Right lobe of liver (tissue), 4 donors: ENCODE results near the gene ACO1.

Experiments
- POLR2A ChIP-seq: fragments of 450-650 bp; IDR thresholded peaks from one replicate; pipeline ENCODE4 v1.6.1; 2017; ENCODE audit warnings: antibody characterized with exemption, mild to moderate bottlenecking
- TF ChIP-seq, protein P1 (sequence below), 4 donors: fragments of 200-600 bp in 3 of 4; fragments of 450-650 bp in 1 of 4; IDR thresholded peaks; one replicate each; pipeline versions ENCODE4 v1.5.1 to v1.8.0; 2016 to 2022; ENCODE audit warnings: antibody characterized with exemption in 4 of 4, mild to moderate bottlenecking in 2 of 4
- donor health status: DM: no; HTN: no; CAD: no.
- donor health status: DM: no; HTN: no; CAD: no.
- donor health status: DM: no; HTN: yes; CAD: no.

DNA sequence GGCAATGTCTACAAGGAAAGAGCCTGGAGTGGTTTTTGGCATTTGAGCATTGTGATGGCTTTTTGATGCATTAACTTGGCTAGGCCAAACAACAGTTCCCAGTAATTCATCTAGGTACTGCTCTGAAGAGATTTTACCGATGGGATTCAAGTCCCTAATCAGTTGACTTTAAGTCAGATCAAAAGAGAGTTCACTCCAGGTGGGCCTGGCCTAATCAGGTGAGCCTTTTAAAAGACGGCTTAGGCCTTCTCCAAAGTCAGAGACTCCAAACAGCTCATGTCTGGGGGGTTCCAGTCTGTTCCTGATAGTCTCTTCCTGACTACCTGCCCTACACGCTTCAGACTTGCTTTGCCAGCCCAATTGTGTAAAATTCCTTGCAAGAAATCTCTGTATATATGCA lies 87.9 kb downstream of the ACO1 start:
- TF ChIP-seq, protein P1, sequence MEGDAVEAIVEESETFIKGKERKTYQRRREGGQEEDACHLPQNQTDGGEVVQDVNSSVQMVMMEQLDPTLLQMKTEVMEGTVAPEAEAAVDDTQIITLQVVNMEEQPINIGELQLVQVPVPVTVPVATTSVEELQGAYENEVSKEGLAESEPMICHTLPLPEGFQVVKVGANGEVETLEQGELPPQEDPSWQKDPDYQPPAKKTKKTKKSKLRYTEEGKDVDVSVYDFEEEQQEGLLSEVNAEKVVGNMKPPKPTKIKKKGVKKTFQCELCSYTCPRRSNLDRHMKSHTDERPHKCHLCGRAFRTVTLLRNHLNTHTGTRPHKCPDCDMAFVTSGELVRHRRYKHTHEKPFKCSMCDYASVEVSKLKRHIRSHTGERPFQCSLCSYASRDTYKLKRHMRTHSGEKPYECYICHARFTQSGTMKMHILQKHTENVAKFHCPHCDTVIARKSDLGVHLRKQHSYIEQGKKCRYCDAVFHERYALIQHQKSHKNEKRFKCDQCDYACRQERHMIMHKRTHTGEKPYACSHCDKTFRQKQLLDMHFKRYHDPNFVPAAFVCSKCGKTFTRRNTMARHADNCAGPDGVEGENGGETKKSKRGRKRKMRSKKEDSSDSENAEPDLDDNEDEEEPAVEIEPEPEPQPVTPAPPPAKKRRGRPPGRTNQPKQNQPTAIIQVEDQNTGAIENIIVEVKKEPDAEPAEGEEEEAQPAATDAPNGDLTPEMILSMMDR (IDR thresholded peaks at IDR 0.05) = no peak
- no peak for TF ChIP-seq POLR2A
